GM18498 (cell line): Measurements from ENCODE around the gene LRPAP1.
"Not testable (repeated sequence)": the region's sequence is repeated elsewhere in the genome, so short reads cannot be mapped to it uniquely, and the experiment has no call there.

Experiments used
- ATAC-seq: cut with Tn5 transposase; IDR thresholded peaks from one replicate; pipeline ENCODE4 v1.9.1; 2021; ENCODE audit warnings: mild to moderate bottlenecking, moderate library complexity; ENCODE audit not compliant: unreplicated experiment

The LRPAP1 gene

DNA sequence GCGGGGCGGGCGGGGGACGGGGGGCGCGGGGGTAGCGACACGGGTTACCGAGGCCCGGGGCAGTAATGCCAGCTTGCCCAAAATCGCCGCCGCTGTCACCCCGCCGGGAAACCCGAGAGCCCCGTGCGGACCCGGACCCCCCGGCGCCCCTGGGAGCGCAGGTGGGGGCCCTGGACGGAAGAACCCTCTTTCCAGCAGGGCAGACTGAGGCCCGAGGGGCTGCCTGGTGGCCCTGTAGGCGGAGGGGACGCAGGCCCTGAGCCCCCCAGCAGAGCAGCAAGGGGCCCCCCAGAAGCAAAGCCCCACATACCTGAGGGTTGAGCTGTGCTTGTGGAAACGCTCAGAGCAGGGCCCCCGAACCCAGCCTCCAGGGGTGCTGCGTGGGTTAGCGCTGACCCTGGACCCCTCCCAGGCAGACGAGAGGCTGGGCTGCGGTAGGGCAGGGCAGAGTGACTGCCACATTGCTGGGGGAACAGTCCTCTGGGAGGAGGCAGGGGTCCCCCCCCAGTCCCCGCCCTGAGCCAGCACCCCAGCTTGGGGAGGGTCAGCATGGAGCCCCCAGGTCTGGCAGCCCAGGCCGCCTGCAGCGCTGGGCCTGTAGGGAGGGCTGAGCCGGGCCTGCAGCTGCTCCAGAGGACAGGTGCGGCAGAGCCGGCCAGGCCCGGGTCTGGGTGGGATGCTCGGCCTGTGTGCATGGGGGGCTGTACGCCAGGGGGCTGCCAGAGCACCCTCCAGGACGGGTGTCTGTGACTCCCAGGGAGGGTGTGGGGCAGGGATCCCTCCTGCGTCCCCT, 68.5 kb downstream of the LRPAP1 start:
- ATAC-seq, result no peak

DNA sequence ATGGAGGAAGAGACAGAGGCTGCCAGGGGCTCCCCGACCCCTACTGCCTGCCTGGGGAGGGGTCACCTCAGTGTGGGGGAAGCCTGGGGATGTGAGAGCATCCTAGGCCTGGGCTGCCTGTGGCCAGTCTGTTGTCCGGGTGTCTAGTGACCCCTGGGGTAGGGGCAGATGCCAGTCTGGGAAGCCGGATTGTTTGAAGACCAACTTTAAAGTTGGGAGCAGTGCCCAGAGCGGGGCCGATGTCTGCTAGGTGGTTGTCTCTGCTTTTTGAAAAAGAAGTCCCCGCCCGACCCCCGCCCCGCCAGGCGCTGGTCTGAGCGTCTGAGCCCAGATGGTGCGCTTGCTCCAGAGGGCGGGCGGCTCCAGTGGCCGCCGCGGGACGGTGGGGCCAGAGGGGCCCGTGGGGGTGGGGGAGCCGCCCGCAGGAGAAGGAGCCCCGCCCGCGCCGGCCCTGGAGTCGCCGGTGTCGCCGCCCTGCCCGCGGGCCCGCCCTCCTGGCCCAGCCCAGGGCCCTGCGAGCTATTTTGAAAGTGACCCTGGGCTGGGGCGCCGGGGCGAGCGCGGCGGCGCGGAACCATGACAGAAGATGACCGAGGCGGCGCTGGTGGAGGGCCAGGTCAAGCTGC, 69.3 kb downstream of the LRPAP1 start, which contains the start of gene DOK7:
Gene DOK7, plus strand, starts transcription at position 517 of the 626 bp plus-strand sequence. Its CDS starts 70 bp downstream, at position 587.
- no peak for ATAC-seq

DNA sequence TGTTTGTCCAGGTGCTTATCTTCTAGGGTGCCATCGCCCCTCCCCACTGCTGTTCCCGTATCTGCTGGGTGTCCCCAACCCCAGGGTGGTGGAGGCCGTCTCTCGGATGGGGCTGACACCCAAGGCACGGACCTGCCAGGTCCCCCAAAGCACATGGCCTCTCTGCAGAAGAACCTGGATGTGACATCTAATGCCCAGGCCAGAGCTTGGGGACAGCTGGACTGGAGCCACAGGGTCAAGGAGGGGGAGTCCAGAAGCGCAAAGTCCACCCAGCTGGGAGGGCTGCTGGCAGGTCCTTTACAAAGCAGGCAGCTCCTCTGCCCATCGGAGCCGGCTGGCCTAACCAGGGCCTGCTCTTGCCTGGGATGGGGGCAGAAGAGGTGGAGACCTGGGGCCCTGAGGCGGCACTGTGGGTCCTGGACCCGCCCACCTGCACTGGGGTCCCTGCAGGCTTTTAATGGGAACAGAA, 69.9 kb downstream of the LRPAP1 start:
- no peak for ATAC-seq

DNA sequence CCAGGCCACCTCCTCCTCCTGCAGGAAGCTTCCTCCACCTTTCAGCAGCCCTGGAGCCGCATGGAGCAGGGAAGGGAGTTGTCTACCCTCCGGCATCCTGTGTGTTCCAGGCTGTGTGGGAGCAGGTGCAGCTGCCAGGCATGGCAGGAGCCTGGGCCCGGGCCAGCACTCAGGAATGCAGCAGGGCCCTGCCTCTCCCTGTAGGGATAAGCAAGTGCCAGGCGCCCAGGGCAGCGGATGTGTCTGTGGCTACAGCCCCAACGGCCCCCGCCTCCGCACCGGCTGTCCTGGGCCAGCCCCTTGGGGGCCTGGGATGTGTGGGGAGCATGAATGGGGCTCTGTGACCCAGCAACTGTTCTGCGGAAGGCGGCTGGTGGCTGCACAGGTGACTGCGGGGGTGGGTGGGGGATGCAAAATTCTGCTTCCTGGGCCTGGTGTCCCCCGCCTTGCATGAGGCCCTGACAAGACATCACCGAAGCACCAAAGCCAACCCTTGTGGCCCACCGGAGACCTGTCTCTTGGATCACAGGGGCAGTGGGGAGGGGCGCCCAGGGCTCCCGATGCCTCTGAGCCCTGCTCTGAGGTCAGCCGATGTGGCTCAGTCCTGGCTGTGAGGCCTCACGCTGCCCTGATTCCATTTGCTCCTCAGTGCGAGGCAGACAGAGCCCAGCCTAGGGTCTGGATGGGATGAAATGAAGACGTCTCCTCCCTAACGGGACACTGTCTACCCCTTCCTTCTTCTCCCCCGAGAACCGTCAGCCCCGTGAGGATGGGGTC, 70.5 kb downstream of the LRPAP1 start:
- ATAC-seq, result no peak

DNA sequence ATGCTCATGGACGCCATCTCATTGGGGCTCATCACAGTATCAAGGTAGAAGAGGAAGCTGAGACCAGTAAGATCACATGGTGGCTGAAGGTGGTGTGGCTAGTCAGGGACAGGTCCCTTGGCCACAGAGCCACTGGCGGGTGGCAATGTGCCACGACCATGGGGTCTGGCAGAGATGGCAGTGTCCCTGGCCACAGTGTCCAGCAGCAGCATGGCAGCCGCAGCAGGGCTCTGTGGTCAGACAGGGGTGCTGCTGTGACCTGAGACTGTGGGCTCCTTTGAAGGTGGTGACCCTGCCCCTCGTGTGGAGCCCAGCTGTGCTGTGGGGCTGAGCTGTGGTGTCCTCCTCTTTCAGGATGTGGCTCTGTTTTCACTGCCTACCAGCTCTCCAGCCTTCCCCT, 71.3 kb downstream of the LRPAP1 start:
- ATAC-seq, result no peak

DNA sequence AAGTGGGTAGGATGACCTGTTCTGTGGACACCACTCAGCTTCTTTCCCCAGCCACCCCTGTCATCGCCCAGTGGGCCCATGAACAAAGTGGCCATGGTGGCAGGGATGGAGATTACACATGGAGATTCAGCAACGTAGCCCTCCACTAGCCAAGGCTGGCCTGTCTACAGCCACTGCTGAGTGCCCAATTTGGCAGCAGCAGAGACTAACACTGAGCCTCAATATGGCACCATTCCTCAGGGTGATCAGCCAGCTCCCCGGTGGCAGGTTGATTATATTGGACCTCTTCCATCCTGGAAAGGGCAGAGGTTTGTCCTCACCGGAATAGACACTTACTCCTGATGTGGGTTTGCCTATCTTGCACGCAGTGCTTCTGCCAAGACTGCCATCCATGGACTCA, 73.1 kb downstream of the LRPAP1 start:
- not testable (repeated sequence) for ATAC-seq

DNA sequence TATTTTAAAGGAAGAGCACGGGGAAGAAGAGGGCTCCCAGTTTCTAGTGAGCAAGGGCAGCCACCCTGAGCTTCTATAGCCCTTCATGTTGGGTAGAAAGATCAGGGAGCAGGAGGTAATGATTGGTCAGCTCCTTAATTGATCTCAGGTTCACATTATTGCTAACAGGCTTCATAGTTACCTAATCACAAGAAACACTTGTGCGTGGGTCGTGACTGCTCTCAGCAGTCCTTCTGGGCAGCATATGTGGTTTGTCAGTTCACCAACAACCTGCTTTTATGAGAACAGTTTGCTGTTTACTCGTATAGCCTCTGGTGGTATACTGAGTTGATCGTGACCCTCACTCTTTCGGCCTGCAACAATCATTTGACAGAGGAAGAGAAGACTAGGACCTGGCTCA, 73.9 kb downstream of the LRPAP1 start:
- no peak for ATAC-seq

DNA sequence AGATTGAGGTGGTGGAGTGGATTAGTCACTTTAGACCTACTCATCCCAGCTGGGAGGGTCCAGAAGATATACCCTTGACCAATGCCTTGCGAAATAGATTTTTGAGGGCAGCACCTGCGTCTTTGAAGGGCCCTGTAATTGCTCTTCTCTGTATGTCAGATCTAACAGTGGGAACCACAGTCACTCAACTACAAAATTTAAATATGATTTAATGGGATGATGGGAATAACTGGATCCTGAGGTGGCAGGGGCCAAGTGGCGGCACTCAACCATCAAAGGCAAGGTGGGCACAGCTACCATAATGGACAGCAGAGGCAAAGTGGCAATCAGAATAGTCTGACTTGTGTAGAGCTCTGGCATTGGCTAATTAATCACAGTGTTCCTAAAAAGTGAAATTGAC, 76.6 kb downstream of the LRPAP1 start:
- not testable (repeated sequence) for ATAC-seq
